B cell (primary cell): ENCODE data around the gene COMMD7. TPM values are rescaled to one million over a fixed set of nuclear protein-coding genes. Genes with fewer than 3 reads are reported as not detected.

ENCODE experiments used
- ATAC-seq: fragments of 200-7000 bp; cut with Tn5 transposase; one replicate; pipeline ENCODE4 v1.10.0; 2021; ENCODE audit warnings: low read depth, mild to moderate bottlenecking, moderate number of reproducible peaks, moderate library complexity
- CTCF ChIA-PET: fragments of 350-600 bp; sonication (Branson Sonifier 250); formaldehyde crosslinking; loops from one replicate; lab custom pipeline; 2021; ENCODE audit warnings: antibody characterized with exemption, inconsistent platforms; lab: Charles Lee
- POLR2A ChIA-PET: fragments of 350-600 bp; sonication (Branson Sonifier 250); formaldehyde crosslinking; loops from one replicate; lab custom pipeline; 2021; ENCODE audit warnings: antibody characterized with exemption; lab: Charles Lee
- DNase-seq: peaks from one replicate; pipeline ENCODE4 v3.0.0; 2013
- H2AFZ ChIP-seq: 2 replicates; pipeline ENCODE4 v1.6.1; 2012; ENCODE audit warnings: mild to moderate bottlenecking, low read depth, low read length; ENCODE audit not compliant: insufficient read depth, poor library complexity, severe bottlenecking
- H3K27ac ChIP-seq, 2 donors: 1 replicate in 1 of 2; 2 replicates in 1 of 2; pipeline ENCODE4 v1.5.1; 2012 to 2013; ENCODE audit warnings: low read length in 2 of 2, mild to moderate bottlenecking in 2 of 2, moderate library complexity in 1 of 2
- H3K27me3 ChIP-seq, 4 experiments: fragments of 200-600 bp in 1 of 4; sonication (generic) in 1 of 4; replicated peaks in 1 of 4; 1 replicate in 2 of 4; 2 replicates in 2 of 4; pipeline versions ENCODE4 v1.6.1 to v1.7.0; 2013 to 2016; ENCODE audit warnings: low read length in 3 of 4, mild to moderate bottlenecking in 2 of 4, mixed read lengths in 1 of 4, moderate library complexity in 1 of 4; ENCODE audit not compliant: insufficient read depth in 4 of 4, control insufficient read depth in 3 of 4; ENCODE audit errors: control extremely low read depth in 1 of 4
- H3K36me3 ChIP-seq, 2 experiments: replicated peaks in 1 of 2; 1 replicate in 1 of 2; 2 replicates in 1 of 2; pipeline versions ENCODE4 v1.6.1 to v1.7.1; 2013; ENCODE audit warnings: low read length in 1 of 2; ENCODE audit not compliant: insufficient read depth in 2 of 2, control insufficient read depth in 1 of 2; ENCODE audit errors: control extremely low read depth in 1 of 2, extremely low read depth in 1 of 2
- H3K4me1 ChIP-seq, 2 donors: fragments of 200-600 bp in 1 of 2; sonication (generic) in 1 of 2; 1 replicate in 1 of 2; 2 replicates in 1 of 2; pipeline versions ENCODE4 v1.5.1 to v1.6.1; 2013 to 2017; ENCODE audit warnings: low read length in 2 of 2; ENCODE audit not compliant: control insufficient read depth in 2 of 2, insufficient read depth in 2 of 2
- H3K4me2 ChIP-seq: replicated peaks from 2 replicates; pipeline ENCODE3; 2012; ENCODE audit warnings: mild to moderate bottlenecking, low read depth, low read length; ENCODE audit not compliant: poor library complexity, severe bottlenecking
- H3K4me3 ChIP-seq, 5 experiments: fragments of 200-600 bp in 1 of 5; sonication (generic) in 1 of 5; 1 replicate in 3 of 5; 2 replicates in 2 of 5; pipeline versions ENCODE4 v1.5.1 to v1.7.0; 2011 to 2016; ENCODE audit warnings: low read length in 4 of 5, mild to moderate bottlenecking in 4 of 5, low read depth in 2 of 5, control low read depth in 1 of 5, moderate library complexity in 1 of 5; ENCODE audit not compliant: insufficient read depth in 1 of 5; ENCODE audit errors: control extremely low read depth in 1 of 5, extremely low read depth in 1 of 5
- H3K79me2 ChIP-seq: fragments of 200-600 bp; sonication (generic); one replicate; pipeline ENCODE4 v1.6.0; 2016; ENCODE audit warnings: low read length; ENCODE audit not compliant: control insufficient read depth, insufficient read depth
- H3K9ac ChIP-seq: fragments of 200-600 bp; sonication (generic); 2 replicates; pipeline ENCODE4 v1.6.1; 2017; ENCODE audit warnings: mild to moderate bottlenecking, low read length, moderate library complexity
- H3K9me3 ChIP-seq, 3 donors: one replicate each; pipeline versions ENCODE4 v1.6.1 to v1.7.1; 2013; ENCODE audit warnings: low read length in 2 of 3; ENCODE audit not compliant: control insufficient read depth in 2 of 3, insufficient read depth in 1 of 3; ENCODE audit errors: control extremely low read depth in 1 of 3
- H4K20me1 ChIP-seq: 2 replicates; pipeline ENCODE4 v1.6.0; 2012; ENCODE audit warnings: mild to moderate bottlenecking, low read length; ENCODE audit not compliant: insufficient read depth, control insufficient read depth, poor library complexity, severe bottlenecking
- H3K27ac Mint-ChIP-seq: one replicate; pipeline ENCODE4 v1.8.0; 2021; ENCODE audit warnings: mixed read lengths
- H3K27me3 Mint-ChIP-seq: one replicate; pipeline ENCODE4 v1.8.0; 2021; ENCODE audit warnings: mixed read lengths
- H3K4me1 Mint-ChIP-seq: one replicate; pipeline ENCODE4 v1.8.0; 2021; ENCODE audit warnings: mixed read lengths
- H3K4me3 Mint-ChIP-seq: one replicate; pipeline ENCODE4 v1.8.0; 2021; ENCODE audit warnings: mixed read lengths
- H3K9me3 Mint-ChIP-seq: one replicate; pipeline ENCODE4 v1.8.0; 2022; ENCODE audit warnings: mixed read lengths; ENCODE audit not compliant: insufficient read depth
- CTCF ChIP-seq: fragments of 200-600 bp; IDR thresholded peaks from one replicate; pipeline ENCODE4 v1.8.0; 2022; ENCODE audit warnings: antibody characterized with exemption, mild to moderate bottlenecking
- EZH2 ChIP-seq: IDR thresholded peaks from 2 replicates; pipeline ENCODE4 v1.6.1; 2012; ENCODE audit warnings: borderline replicate concordance, low read depth, mild to moderate bottlenecking, moderate library complexity, low read length; ENCODE audit not compliant: insufficient read depth, poor library complexity, severe bottlenecking
- WGBS: methylation state at CpG from one replicate; pipeline ENCODE4 v1.1.5; 2013; ENCODE audit warnings: missing lambda C conversion rate; ENCODE audit not compliant: insufficient coverage; 5-methylcytosine and 5-hydroxymethylcytosine counted together
- intact Hi-C: fragments of 100-400 bp; cut with micrococcal nuclease; formaldehyde crosslinking; loops from one replicate; pipeline ENCODE4 v1.10.0; 2022
- polyA plus RNA-seq: library from polyadenylated mRNA; depleted of rRNA; stranded (reverse); fragments of >200 nt; gene quantifications from 2 replicates; pipeline ENCODE4 v1.2.3, GENCODE V29; 2012
- total RNA-seq, 2 donors: library from RNA; stranded (reverse); fragments of 120-200 nt in 1 of 2; gene quantifications; 1 replicate in 1 of 2; 2 replicates in 1 of 2; pipeline versions ENCODE4 v1.2.3 to v1.2.4, GENCODE V29; 2013 to 2022

Gene COMMD7
- total and polyA plus RNA-seq, 2 donors (not counting 1 experiment from before 2014, with no cell fraction given): 24.5 to 34.9 TPM

- Histone ChIP-seq H3K9ac (no peak overlapping the region), H3K4me3 (no peak overlapping the region), H3K36me3 (no peaks in the 10 kb centered on the region), H2AFZ (no peak overlapping the region), H3K4me2 (no peak overlapping the region), H3K79me2 (no peaks in the 10 kb centered on the region), H3K27ac (no peak overlapping the region), H3K27me3 (no peaks in the 10 kb centered on the region), H4K20me1 (no peaks in the 10 kb centered on the region), H3K4me1 (no peaks in the 10 kb centered on the region), H3K9me3 (peaks cover 0 to 18% (median 4%) of the 10 kb centered on the region in 3 donors)
- peaks cover 2% of the 10 kb centered on the region for H3K4me1 Mint-ChIP-seq
- POLR2A ChIA-PET: no interaction called here
- H3K27me3 Mint-ChIP-seq: no peaks in the 10 kb centered on the region
- WGBS: 98% methylated on average over 8 of the region's 10 CpGs
- intact Hi-C loops: no loop called here
- CTCF ChIA-PET: interaction anchor here (0.9 to 1.0 kb wide), 2 partner anchors 9 to 138 kb away, joined by 3 read pairs; no protein-coding TSS in a partner anchor
- H3K4me3 Mint-ChIP-seq: no peak overlapping the region
- DNase-seq: no peak
- no peak for ATAC-seq
- no peak for TF ChIP-seq CTCF
- no peak for TF ChIP-seq EZH2
- no peak overlapping the region for H3K27ac Mint-ChIP-seq
- no peaks in the 10 kb centered on the region for H3K9me3 Mint-ChIP-seq
These were observed 81.3 kb downstream of the COMMD7 start for GRCh38 chr20:32661820-32662528.

GRCh38 chr20:32660661-32661060 lies 82.6 kb downstream of the COMMD7 start:
- H3K27ac ChIP-seq: no peak overlapping the region
- no peak for DNase-seq
- H3K4me1 Mint-ChIP-seq: peaks cover 2% of the 10 kb centered on the region
- no peak overlapping the region for H3K4me2 ChIP-seq
- no peaks in the 10 kb centered on the region for H4K20me1 ChIP-seq
- no peaks in the 10 kb centered on the region for H3K9me3 Mint-ChIP-seq
- no peak overlapping the region for H3K4me3 Mint-ChIP-seq
- H3K79me2 ChIP-seq: no peaks in the 10 kb centered on the region
- peaks cover 0 to 18% (median 4%) of the 10 kb centered on the region in 3 donors for H3K9me3 ChIP-seq
- H3K27me3 ChIP-seq: no peaks in the 10 kb centered on the region
- H3K4me3 ChIP-seq: no peak overlapping the region
- POLR2A ChIA-PET: no interaction called here
- H3K9ac ChIP-seq: no peak overlapping the region
- no peaks in the 10 kb centered on the region for H3K4me1 ChIP-seq
- H3K36me3 ChIP-seq: no peaks in the 10 kb centered on the region
- no peak overlapping the region for H3K27ac Mint-ChIP-seq
- no peaks in the 10 kb centered on the region for H3K27me3 Mint-ChIP-seq
- H2AFZ ChIP-seq: no peak overlapping the region
- CTCF ChIA-PET: no interaction called here
- TF ChIP-seq CTCF (no peak), EZH2 (no peak)
- intact Hi-C loops: no loop called here
- ATAC-seq: no peak
- 91% methylated on average over 6 of the region's 8 CpGs for WGBS
